Pancreas (tissue), 10 donors: ENCODE results near the gene ARHGAP26. TPM values are rescaled to one million over a fixed set of nuclear protein-coding genes. Genes with fewer than 3 reads are reported as not detected.

Source experiments
- ATAC-seq, 4 donors: fragments of 200-7000 bp; cut with Tn5 transposase; one replicate each; pipeline versions ENCODE4 v1.8.0 to v1.9.1; 2020; ENCODE audit warnings: mild to moderate bottlenecking in 4 of 4, moderate library complexity in 4 of 4
- DNase-seq, 6 donors: peaks; one replicate each; pipeline ENCODE4 v3.0.0-alpha.2; 2020
- FAIRE-seq: peaks from 2 replicates; lab custom pipeline; 2012; peaks lifted over from hg19 to GRCh38; lab: Jason Lieb, UNC
- H3K27ac ChIP-seq, 4 donors: fragments of 200-600 bp; sonication (generic); 1 replicate in 3 of 4; 2 replicates in 1 of 4; pipeline versions ENCODE4 v1.5.0 to v1.8.0; 2020
- H3K27me3 ChIP-seq, 4 donors: fragments of 200-600 bp; one replicate each; pipeline ENCODE4 v1.8.0; 2021
- H3K36me3 ChIP-seq, 3 donors: fragments of 200-600 bp; sonication (generic) in 1 of 3; one replicate each; pipeline versions ENCODE4 v1.5.0 to v1.8.0; 2020 to 2021
- H3K4me1 ChIP-seq, 3 donors: fragments of 200-600 bp; one replicate each; pipeline ENCODE4 v1.8.0; 2021
- H3K4me3 ChIP-seq, 4 donors: fragments of 200-600 bp; sonication (generic) in 2 of 4; one replicate each; pipeline versions ENCODE4 v1.5.0 to v1.8.0; 2020 to 2021
- H3K9me3 ChIP-seq, 4 donors: fragments of 200-600 bp; one replicate each; pipeline ENCODE4 v1.8.0; 2021
- WGBS, 2 donors: extraction: QIAGEN DNeasy Blood & Tissue Kit; methylation state at CpG; one replicate each; pipeline ENCODE4 v1.1.7; 2013; 5-methylcytosine and 5-hydroxymethylcytosine counted together
- intact Hi-C, 3 donors: fragments of 100-400 bp; cut with DNase I; formaldehyde crosslinking; loops; one replicate each; pipeline versions ENCODE4 v1.11.1 to v1.14.2; 2022
- polyA plus RNA-seq, 2 donors: library from polyadenylated mRNA; stranded (reverse); fragments of 200-250 nt; gene quantifications; one replicate each; pipeline ENCODE4 v1.2.3, GENCODE V29; 2013
- total RNA-seq, 6 donors: library from RNA; stranded (reverse); fragmentation: NEBNext Ultra II Directional in 4 of 6; extraction: Animal tissue kit (Norgen Biotek cat#: 25700) in 4 of 6; gene quantifications; one replicate each; pipeline versions ENCODE4 v1.2.1 to v1.2.4, GENCODE V29; 2021 to 2023
- TF ChIP-seq, protein P1 (sequence below), 4 donors: fragments of 200-600 bp; sonication (generic) in 3 of 4; IDR thresholded peaks; one replicate each; pipeline versions ENCODE4 v1.5.0 to v1.8.0; 2021; ENCODE audit warnings: antibody characterized with exemption in 4 of 4
- donor health status: healthy with polysubstance abuse.
- donor health status: DM: no; HTN: no; CAD: no; lungs with moderate emphysema.
- donor health status: DM: no; HTN: no; CAD: no.
- donor health status: control.
- donor health status: control.
- donor health status: Bipolar disorder and iron deficiency.
- donor health status: DM: yes; HTN: yes; CAD: no.
- donor health status: DM: no; HTN: no; CAD: no.
- donor health status: DM: no; HTN: no; CAD: no.
- donor health status: DM: yes; HTN: yes; CAD: no.

Gene ARHGAP26
- total and polyA plus RNA-seq, 8 donors = 3.0 to 28.1 (median 10.3) TPM

- 87 to 95% methylated on average over 6 of the region's 6 CpGs for WGBS, 2 donors
- Histone ChIP-seq H3K27ac (peak overlapping the region in 2 of 4 donors; percentile 73 to 75), H3K4me1 (peaks cover 0 to 22% (median 0%) of the 10 kb centered on the region in 3 donors)
Measured at GRCh38 chr5:142856269-142856782, 86.1 kb downstream of the ARHGAP26 start.

DNA sequence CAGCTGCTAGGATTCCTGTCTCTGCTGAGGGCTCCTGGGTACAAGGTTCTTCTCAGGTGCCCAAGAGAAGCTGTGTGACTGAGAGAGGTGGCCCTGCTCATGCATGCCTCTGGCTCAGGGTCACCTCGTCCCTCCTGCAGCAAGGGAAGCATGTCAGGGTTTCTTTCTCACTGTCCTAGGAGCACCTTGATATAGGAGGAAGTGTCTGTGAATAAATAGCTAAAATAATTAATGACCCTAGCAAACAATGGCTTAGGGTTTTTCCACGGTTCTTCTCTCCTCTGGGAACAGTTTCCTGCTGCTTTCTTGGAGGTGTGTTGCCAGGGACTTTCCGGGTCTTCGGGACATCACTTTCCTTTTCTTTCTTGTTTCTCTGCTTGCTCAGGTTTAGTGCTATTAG is 87.2 kb downstream of the ARHGAP26 start:
- 24 to 26% methylated on average over 4 of the region's 4 CpGs for WGBS, 2 donors
- FAIRE-seq = no peak
- intact Hi-C loops = no loop called here
- Histone ChIP-seq H3K9me3 (no peaks in the 10 kb centered on the region), H3K27ac (peak overlapping the region in 2 of 4 donors; percentile 73 to 75), H3K4me3 (no peak overlapping the region), H3K4me1 (peaks cover 0 to 22% (median 0%) of the 10 kb centered on the region in 3 donors), H3K36me3 (no peaks in the 10 kb centered on the region), H3K27me3 (no peaks in the 10 kb centered on the region)
- DNase-seq = no peak
- TF ChIP-seq, protein P1, sequence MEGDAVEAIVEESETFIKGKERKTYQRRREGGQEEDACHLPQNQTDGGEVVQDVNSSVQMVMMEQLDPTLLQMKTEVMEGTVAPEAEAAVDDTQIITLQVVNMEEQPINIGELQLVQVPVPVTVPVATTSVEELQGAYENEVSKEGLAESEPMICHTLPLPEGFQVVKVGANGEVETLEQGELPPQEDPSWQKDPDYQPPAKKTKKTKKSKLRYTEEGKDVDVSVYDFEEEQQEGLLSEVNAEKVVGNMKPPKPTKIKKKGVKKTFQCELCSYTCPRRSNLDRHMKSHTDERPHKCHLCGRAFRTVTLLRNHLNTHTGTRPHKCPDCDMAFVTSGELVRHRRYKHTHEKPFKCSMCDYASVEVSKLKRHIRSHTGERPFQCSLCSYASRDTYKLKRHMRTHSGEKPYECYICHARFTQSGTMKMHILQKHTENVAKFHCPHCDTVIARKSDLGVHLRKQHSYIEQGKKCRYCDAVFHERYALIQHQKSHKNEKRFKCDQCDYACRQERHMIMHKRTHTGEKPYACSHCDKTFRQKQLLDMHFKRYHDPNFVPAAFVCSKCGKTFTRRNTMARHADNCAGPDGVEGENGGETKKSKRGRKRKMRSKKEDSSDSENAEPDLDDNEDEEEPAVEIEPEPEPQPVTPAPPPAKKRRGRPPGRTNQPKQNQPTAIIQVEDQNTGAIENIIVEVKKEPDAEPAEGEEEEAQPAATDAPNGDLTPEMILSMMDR (IDR thresholded peaks at IDR 0.05) = no peak
- peak; percentile 61 to 87 (median 78) for ATAC-seq

More at GRCh38 chr5:142856269-142856782, 86.1 kb downstream of the ARHGAP26 start:
- FAIRE-seq = no peak
- no peak for ATAC-seq
- DNase-seq = no peak
- TF ChIP-seq, protein P1 (IDR thresholded peaks at IDR 0.05) = no peak
- Histone ChIP-seq H3K4me3 (no peak overlapping the region), H3K9me3 (no peaks in the 10 kb centered on the region), H3K27me3 (no peaks in the 10 kb centered on the region), H3K36me3 (no peaks in the 10 kb centered on the region)
- intact Hi-C loops = no loop called here

- Histone ChIP-seq H3K36me3 (no peaks in the 10 kb centered on the region), H3K4me1 (peaks cover 0 to 18% (median 0%) of the 10 kb centered on the region in 3 donors), H3K27me3 (no peaks in the 10 kb centered on the region), H3K9me3 (no peaks in the 10 kb centered on the region), H3K4me3 (no peak overlapping the region), H3K27ac (peak overlapping the region in 2 of 4 donors; percentile 73 to 75)
- TF ChIP-seq, protein P1 (IDR thresholded peaks at IDR 0.05) = no peak
- FAIRE-seq = no peak
- no peak for DNase-seq
- no peak for ATAC-seq
- intact Hi-C loops = no loop called here
- 94 to 96% methylated on average over 2 of the region's 2 CpGs for WGBS, 2 donors
Measured at GRCh38 chr5:142859037-142859436, 88.9 kb downstream of the ARHGAP26 start.

GRCh38 chr5:142860270-142860669 is 90.1 kb downstream of the ARHGAP26 start:
- no peaks in the 10 kb centered on the region for H3K27me3 ChIP-seq
- intact Hi-C loops = no loop called here
- TF ChIP-seq, protein P1 (IDR thresholded peaks at IDR 0.05) = no peak
- ATAC-seq (no peak), FAIRE-seq (no peak), DNase-seq (no peak)
- 76 to 81% methylated on average over 2 of the region's 2 CpGs for WGBS, 2 donors
- H3K9me3 ChIP-seq = no peaks in the 10 kb centered on the region
- no peak overlapping the region for H3K4me3 ChIP-seq
- H3K27ac ChIP-seq = peak overlapping the region in 2 of 4 donors; percentile 24 to 40
- no peaks in the 10 kb centered on the region for H3K36me3 ChIP-seq
- peaks cover 0 to 18% (median 0%) of the 10 kb centered on the region in 3 donors for H3K4me1 ChIP-seq

DNA sequence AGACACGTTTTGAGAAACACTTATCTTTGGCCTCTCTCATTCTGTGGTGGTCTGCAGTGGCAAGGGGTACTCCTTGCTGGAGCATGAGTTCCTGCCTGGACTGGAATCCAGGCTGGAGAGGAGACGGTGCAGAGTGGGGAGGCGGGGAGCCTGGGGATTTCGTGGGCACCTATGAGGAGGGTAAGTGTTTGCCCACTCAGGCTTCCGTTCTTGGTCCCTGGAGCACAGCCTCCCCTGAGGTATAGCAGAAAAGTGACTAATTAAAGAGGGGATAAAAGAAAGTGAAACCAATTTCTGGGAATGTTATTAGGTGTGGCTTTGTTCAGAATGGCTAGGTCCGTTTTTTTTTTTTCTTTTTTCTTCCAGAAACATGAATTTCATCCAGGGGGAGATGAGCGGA is 90.8 kb downstream of the ARHGAP26 start:
- TF ChIP-seq, protein P1 (IDR thresholded peaks at IDR 0.05) = no peak
- Histone ChIP-seq H3K4me3 (no peak overlapping the region), H3K4me1 (peaks cover 0 to 18% (median 0%) of the 10 kb centered on the region in 3 donors), H3K36me3 (no peaks in the 10 kb centered on the region), H3K27ac (peak overlapping the region in 2 of 4 donors; percentile 24 to 40), H3K27me3 (no peaks in the 10 kb centered on the region), H3K9me3 (no peaks in the 10 kb centered on the region)
- FAIRE-seq (no peak), ATAC-seq (peak in 2 of 4 donors; percentile 20 to 26), DNase-seq (no peak)
- intact Hi-C loops = no loop called here
- 72 to 74% methylated on average over 7 of the region's 7 CpGs for WGBS, 2 donors
